Measurements from ENCODE around the gene TXLNB.
"Not testable (repeated sequence)": the region's sequence is repeated elsewhere in the genome, so short reads cannot be mapped to it uniquely, and the experiment has no call there.

TXLNB gene

DNA sequence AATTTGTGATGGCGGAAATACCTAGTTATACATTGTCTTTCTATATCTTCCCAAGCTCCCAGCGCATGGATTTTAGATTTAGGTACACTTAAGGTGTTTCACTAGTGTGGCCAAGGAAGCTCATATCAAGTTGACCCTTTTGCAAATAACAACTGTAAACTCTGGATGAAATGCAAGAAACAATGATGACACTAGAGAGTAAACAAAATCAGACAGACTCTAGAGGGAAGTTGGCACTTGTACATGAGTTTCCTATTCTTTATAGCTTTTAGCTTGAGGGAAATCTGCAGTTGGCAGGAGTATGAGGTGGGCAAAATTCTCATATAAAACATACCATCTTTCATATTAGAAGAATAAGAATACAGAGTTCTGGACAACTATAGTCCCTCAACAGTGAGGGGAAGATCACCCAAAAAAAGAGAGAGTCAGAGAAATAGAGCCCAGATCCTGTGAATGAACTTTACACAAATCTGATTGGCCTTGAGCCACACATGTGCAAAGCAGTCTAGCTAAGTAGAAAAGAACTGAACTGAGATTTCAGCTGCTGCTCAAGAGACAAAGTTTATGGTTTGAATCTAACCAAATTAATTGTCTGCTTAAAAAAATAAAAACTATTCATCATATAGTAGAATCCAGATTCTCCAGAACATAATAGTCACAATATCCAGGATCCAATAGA lies 26.1 kb downstream of the TXLNB start:
- no peak for DNase-seq

DNA sequence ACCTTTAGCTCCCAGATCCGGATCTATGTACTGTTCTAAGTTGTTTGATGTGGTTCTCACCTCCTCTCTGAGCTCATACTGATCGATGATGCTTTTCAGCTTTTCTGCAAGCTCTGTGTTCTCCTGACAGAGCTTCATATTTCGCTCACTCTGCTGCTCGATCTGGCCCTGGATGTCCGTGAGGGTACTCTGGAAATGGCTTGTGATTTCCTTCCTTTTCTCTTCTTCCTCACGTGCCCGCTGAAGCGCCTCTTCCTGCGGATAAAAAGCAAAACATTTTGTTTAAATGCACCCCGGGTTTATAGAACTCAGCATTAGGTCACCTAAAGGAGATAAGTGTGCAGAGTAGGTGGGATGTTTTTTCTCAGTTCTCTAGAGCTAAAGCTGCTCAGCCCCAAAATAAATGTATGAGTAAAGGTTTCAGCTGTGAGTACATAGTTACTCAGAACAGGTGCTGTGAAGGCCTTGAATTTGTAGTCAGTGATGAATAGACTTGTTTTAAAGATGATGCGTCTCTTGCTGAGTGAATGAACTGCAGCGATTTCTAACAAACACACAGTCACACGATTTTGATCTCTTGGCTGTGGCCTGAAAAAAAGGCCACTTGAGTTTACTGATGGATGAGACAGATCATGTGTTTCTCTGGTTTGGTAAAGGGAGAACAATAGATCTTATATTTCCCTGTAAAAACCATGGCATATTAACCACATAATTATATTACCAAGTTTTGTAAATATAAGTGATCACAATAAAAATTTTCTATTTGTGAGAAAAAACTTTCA lies 29.1 kb downstream of the TXLNB start:
- peak; percentile 50 for DNase-seq

DNA sequence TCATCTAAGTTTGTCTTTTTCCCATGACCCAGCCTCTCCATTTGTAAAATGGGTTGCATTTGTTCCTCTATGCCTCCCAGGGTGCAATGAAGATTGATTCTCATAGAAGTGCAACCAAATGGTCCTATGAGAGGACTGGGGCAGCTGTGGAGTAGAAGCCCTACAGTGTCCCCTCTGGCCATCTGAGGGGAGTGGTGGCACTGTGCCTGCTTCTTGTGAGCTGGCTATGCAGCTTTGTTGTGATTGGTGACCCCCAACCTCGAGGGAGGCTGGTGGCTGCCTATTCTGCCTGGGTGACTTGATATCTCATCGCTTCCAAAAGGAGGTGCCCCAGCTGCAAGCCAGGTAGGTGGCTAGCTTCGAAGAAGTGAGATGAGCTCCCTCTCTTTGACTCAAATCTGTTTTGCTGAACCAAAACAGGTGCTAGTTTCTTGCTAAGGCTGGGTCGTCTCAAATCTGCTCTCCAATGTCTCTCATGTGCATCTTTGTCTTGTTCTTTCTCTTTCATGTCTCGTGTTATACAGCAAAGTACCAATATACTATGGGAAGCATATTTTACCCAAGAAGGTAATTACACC lies 33.9 kb downstream of the TXLNB start:
- no peak for DNase-seq

DNA sequence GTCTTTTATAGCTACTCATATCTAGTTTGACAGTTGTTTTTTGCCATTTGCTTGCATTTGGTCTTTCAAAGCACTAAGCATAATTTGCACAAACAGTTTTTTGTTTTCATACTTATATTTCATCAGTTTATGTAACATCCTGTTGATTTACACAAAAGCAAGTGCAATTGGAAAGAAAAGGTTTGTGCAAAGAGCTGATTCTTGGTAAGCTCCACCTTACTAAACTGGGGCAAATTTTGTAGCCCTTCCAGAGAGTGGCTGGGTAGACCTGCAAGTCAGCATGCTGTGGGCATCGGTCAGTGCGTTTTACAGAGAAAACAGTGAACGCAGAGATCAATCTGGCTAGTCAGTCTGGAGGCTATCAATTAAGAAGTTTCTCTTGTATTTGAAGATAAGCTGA lies 34.5 kb downstream of the TXLNB start:
- no peak for DNase-seq

DNA sequence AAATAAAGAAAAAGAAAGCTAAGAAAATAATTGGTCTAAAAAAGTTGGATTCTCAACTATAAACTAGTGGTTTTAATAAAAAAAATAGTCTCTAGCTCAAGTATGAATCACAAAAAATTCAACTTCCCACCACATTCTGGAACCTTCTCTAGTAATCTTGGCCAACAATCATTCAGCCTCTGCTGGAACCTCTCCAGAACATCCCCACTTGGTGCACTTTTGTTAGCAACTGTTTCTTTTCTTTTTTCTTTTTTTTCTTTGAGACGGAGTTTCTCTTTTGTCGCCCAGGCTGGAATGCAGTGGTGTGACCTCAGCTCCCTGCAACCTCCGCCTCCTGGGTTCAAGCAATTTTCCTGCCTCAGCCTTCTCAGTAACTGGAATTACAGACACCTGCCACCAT lies 35.7 kb downstream of the TXLNB start:
- no peak for DNase-seq

DNA sequence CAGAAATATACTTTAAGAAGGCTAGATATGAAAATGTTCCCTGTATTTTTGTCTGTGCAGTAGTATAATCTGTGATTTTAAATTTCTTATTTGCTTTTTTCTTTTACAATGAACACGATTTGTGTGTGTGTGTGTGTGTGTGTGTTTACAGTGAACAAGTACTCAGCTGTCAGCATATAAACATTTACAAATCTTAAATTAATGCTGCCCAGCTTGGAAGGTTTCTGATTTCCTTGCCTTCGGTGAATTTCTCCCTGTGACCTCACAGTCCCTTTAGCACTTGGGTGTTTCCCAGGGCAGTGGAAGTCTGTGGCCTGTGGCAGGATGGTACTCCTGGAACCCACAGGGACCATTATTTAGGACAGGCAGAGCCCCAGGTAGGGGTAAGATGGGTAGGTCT lies 37.6 kb downstream of the TXLNB start:
- DNase-seq: no peak

DNA sequence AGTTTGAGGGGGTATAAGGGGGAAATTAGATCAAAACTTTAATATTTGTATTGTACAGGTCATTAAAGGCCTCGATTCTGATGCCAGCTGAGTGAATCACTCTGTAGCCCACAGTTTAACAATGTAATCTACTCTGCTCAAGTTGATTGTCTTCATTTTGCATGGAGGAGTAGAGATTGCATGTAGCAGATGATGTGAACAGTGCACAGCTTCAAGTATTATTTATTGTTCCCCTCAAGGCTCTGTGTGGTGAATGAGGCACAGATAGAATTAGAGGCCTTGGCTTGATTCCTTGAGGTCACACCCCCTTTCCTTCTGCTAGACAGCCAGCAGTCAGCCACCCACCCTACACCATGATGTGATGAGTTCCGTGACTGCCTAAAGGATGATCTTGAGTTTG lies 38.1 kb downstream of the TXLNB start:
- no peak for DNase-seq

DNA sequence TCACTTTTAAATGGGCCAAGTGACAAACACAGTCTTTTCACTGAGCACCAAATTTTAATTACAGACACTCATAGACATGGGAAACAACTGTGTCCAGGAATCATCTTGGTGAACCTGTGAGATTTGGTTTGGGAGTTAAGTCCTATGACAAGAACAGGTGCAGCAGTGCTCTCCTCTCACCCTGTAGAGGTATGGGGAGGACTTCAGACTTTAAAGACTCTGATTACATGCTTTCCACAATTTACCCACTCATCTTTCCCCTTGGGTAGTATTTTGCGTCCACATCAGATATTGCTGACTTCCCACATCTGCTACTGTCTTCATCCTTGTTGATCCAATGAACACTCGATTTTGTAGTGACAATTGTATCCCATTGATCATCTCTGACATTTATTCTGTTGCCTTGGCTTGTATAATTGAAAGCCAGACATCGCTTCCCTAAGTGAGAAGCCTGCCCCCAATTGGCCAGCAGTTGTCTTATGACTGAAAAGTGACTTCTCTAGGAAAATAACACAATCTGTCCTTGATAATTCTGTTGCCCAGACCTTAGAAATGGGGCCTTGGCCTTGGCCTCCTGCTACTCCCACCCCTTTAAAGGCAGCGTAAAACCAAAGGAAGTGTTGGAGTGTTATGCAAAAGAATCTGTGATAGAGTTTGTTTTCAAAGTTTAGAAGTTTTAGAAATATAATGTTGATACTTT lies 40.0 kb downstream of the TXLNB start:
- no peak for DNase-seq

DNA sequence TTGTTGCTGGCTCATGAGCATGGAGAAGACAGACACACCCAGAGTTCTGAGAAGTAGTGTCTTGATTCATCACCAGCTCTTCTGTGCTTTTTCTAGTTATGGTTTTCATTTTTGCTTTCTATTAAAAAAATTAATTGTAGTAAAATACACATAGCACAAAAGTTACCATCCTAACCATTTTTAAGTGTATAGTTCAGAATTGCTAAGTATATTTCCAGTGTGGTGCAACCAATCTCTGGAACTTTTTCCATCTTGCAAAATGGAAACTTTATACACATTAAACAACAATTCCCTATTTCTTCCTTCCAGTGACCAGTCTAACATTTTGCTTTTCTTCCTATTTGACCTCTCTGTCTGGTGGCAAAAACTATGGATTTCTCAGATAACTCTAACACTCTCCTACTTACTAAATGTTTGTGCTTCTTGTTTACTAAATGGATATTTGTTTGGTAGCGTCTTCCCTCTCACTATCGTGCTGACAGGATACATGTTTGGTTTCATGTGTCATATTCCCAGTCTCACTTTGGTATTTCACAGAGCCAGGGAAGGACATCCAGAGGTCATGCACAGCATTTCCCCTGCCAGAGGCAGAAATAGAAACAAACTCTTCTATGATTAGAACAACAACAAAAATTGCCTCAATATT lies 40.6 kb downstream of the TXLNB start:
- DNase-seq: no peak

DNA sequence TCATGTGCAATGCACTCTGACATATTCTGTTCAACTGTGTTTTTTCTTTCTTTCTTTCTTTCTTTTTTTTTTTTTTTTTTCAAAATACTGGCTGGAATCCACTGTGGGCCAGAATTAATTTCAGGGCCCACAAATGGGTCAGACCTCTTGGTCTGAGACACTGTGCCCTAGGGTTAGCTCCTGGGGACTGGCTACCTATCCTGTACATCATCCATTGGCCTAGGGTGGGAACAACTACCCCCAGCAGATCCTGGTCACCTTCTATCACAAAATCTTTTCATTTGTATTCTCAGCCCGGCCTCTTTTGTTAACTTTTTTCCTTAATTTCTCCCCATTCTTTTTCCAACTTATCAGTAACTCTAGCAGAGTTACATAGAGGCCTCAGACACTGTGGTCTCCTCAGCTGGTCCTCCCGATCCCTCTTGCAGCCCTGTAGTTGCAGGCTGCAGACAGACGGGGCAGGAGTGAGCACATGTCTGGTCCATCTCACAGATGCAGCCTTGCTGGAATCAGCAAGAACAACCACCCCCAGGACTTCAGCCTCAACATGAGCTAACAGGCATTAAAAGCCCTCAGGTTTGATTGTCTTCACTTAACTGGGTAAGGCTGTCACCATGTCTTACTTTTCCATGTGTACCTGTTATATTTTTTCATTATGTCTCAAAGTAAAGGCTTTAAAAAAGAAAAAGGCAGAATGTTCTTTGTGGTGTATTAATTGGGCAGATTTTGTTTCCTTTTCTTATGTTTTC lies 41.3 kb downstream of the TXLNB start:
- peak; percentile 74 for DNase-seq

DNA sequence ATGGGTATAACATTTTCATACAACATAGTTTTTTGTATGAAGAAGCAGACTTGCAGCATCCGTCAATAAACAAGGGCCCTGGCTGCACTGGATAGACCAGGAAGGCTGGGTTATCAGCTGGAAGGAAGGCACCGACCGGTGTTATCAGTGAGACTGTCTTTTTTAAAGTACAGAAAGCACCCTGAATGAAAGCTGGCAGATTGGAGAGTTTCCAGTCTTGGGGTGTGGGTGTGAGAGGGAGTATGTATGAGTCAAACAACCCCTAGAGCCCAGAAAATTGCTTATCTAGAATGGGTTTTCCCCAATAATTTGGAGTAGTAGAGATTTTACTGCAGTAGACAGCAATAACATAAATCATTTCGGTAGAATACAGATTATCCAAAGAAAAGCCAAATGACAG lies 42.4 kb downstream of the TXLNB start:
- no peak for DNase-seq

DNA sequence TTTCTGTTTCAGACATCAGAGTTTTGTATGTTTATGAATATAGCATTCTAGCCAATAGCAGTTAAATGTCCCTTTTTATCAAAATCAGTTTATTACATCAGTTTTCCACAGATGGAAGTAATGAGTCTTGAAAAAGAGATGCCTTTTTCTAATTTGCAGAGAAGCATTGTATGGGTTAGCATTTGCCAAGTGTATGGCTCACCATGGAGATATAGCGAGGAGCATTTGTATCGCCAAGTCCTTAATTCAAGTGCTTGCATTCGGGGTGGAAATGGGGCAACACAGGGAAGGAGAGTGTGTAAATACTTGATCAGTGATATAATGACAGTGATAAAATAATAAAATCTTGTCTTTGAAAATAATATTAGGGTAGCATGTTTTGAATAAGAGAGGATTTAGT lies 42.9 kb downstream of the TXLNB start:
- no peak for DNase-seq

DNA sequence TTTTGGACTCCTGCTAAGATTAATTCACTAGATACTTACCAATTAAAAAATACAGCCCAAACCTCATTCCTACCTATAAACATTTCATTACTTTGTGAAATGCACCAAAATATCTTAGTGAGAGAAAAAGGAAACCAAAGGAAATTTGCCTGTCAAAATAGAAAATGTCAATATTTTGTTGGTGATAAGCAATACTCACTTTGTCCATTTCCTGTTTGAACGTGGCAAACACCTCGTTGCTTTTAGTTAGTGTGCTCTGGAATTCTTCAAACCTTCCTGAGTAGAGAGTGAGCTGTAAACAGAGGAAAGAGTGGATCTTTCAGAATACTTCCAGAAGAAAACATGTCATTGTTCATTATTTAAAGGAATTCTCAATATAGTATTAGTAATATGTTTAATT lies 44.2 kb downstream of the TXLNB start:
- DNase-seq: no peak

DNA sequence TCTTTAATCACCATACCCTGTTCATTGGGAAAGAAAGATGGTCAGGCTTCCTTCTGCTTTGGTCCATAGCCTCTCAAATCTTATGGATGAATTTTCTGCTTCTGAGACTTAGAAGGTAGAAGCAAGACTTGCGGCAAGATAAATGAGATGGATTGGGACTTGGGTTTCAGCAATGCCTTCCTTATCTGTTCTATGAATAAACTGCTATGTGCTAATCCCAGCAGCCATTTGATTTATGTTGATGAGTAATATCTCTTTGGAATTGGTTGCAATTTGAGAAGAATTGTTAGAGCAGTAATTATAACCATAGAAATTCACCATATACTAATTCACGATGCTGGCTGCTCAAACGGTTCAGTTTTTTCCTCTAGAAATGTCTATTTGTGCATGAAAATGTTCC lies 48.3 kb downstream of the TXLNB start:
- no peak for DNase-seq

DNA sequence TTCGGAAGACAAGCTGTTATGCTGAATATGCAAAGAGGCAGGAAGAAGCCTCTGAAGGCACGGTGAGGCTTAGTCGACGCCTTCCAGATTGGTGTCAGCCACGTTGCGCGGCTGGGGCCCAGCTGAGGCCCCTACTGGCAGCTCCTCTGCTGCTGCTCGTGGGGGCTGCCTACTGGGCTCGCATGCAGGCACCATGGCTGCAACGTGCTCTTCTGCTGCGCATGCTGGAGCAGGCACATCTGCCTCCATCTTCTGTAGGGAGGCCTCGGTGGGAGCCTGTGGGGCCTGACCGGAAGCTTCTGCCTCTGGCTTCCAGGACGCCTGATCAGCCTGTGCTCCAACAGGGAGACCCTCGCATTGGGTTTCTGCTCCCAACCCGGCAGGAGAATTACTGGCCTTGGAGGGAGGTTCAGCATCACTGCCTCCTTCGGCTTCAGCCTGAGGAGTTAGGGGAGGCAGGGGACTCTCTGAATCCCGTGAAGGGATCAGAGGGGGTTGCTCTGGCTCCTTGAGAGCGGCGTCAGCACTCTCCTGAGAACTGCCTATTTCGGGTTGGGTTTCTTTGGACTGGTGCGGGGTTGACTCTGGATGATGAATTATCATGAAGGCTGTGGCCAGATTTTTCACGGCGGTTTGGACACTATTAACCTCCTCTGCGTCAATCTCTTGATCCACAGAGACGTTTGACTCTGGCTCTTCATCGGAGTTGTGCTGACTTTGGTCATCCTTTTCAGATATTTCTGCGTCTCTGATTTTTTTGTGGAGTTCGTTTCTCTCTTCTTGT lies 49.1 kb downstream of the TXLNB start:
- DNase-seq: no peak

DNA sequence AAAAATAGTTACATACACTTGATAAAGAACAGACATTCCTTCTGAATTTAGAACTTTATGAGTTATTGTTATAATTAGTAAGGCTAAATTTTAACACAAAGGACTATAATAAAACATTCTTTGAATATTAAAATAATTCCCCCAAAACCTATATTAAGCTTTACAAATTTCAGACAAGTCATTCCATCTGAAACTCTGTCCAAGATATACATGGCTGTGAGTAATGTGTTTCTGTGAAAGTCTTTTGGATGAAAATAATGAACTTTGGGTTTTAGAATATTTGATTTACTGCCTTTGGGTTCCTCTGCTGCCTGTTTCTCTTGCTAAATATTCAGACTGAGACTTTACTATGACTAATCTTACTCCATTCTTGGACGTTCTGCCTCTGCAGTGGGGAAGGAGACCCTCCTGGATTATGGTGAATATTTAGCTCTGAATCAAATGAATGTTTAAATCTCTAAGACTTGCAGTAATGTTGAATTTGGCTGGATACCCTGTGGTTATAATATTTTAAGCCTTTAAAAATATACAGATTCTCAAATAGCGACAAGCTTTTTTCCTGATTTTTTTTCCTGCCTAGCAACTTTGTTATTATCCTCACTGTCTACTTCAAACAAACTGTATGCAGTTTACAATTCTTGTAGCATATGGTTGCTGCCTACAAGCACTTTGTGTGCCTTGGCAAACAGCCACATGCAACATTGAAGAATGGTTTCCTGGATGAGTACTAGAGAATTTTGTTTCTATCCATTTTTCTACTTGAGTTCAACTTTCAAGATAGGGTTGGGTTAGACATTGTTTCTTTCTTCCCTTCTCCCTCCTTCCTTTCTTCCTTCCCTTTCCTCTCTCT lies 51.4 kb downstream of the TXLNB start:
- DNase-seq: no peak

DNA sequence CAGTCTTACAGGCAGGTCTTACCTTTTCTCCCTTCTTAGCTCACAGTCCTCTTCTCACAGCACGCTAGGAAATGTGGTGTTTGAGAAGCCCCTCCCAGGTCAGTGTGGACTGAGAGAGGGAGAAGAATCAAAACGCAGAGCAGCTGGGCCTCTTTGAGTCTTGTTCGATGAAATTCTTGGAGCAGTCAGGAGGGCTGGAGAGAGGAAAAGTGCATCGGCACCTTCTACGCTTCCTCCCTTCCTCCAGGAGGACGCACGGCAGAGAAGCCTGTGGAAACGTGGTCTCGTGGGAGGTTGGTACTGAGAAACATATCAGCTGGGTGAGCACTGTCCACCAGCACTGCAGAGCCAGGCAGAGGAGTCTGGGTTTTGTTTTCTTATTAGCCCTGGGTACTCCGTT lies 52.7 kb downstream of the TXLNB start:
- DNase-seq: no peak

DNA sequence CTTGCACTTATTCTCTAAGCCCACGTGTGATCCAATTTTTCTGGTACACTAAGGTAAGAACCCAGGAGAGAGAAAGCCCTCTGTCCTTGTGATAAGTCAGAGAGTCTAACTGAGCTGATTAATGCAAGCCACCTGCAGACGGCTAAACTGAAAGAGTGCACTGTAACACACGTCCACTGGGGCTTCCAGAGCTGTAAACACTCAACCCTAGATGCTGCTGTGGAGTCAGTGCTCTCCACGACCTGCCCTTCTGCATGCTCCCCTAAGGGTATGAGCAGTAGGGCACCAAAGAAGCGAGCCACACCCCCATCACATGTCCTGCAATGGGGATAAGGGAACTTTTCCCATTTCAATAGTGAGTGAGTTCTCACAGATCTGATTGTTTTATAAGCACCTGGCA lies 55.7 kb downstream of the TXLNB start:
- DNase-seq: no peak

DNA sequence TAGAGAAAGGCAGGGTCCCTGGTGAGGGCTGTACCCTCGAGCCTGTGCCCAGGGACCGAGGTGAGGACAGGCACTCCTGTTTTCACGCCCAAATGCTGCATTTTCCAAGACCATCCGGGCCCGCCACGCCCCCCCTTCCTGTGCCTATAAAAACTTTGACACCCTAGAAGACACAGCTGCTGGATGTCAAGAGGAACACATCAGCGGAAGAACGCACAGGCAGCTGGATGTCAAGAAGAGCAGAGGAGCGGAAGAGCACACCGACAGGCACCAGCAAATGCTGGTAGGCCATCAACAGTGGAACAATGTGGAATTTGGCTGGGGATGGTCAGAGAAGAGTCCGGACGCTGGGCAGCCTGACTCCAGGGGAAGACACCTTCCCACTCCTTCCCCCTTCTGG lies 56.1 kb downstream of the TXLNB start:
- no peak for DNase-seq

DNA sequence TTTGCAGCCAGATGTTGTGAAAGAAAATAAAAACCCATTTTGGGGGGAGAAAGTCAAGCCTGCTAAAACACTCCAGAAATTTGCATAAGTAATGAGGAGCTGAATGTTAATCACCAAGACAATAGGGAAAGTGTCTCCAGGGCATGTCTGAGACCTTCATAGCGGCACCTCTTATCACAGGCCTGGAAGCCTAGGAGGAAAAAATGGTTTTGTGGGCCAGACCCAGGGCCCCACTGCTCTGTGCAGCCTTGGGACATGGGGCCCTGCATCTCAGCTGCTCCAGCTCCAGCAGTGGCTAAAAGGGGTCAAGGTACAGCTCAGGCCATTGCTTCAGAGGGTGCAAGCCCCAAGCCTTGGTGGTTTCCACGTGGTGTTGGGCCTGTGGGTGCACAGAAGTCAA lies 57.6 kb downstream of the TXLNB start:
- DNase-seq: not testable (repeated sequence)

DNA sequence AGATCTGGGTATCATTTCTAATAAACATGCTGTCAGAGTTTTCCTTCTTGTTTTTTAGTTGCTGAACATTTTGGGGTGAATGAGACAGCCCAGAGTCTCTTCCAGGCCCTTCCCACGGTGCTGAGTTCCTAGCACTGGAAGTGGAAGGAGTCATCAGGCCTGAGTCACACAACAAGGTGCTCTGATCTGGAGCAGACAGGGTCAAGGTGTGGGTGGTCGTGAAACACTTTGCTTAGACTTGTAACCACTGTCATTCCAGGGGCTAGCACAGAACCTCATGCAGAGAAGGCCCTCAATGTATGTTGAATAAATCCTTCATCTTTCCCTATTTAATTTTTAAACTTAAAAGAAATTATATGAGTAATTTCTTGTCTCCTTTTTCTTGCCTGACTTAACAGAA lies 60.6 kb downstream of the TXLNB start:
- DNase-seq: no peak

All from CD4-positive, alpha-beta T cell treated with Interleukin-12 subunit alpha and Interleukin-12 subunit beta, for 1 hour (primary cell).